B cell (primary cell): ENCODE measurements around the gene SYNPO.

Experiments used
- CTCF ChIP-seq: fragments of 200-600 bp; IDR thresholded peaks from one replicate; pipeline ENCODE4 v1.8.0; 2022; ENCODE audit warnings: antibody characterized with exemption, mild to moderate bottlenecking
- EZH2 ChIP-seq: IDR thresholded peaks from 2 replicates; pipeline ENCODE4 v1.6.1; 2012; ENCODE audit warnings: borderline replicate concordance, low read depth, mild to moderate bottlenecking, moderate library complexity, low read length; ENCODE audit not compliant: insufficient read depth, poor library complexity, severe bottlenecking

DNA sequence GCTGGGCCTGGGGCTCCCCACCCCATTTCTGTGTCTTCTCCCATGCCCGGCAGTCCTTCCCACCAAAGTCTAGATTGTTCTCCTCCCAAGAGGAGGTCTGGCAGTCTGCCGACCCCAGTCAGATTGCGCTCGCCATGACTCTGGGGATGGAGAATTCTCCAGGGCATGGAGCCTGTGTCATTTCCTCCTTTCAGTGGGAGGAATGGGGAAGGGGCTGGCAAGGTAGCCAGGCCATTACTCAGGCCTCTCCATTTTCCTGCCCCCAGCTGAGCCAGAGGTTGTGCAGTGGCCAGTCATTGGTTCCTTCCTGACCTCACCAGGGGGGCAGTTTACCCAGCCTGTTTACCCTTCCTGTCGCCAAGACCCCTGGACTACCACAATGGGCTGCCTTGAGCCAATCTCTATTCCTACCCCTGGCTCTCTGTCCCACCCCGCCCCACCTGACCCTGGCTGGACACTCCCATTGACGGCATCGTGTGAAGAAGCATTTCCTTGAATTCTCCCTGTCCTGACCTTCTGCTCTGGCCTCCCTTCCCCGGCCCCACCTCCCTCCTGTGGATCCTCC, 628 bp downstream of the SYNPO start:
- TF ChIP-seq CTCF (no peak), EZH2 (no peak)
